Muscle of arm (tissue), 12 donors: ENCODE measurements around the gene MYL3. TPM values are rescaled to one million over a fixed set of nuclear protein-coding genes. Genes with fewer than 3 reads are reported as not detected.
A peak's percentile ranks its signal among the peaks of the same experiment; 100 is the strongest.

ENCODE experiments used
- DNase-seq: peaks from one replicate; pipeline ENCODE4 v3.0.0-alpha.2; 2013
- polyA plus RNA-seq, 12 donors: library from polyadenylated mRNA; unstranded; fragments of 120-200 nt; gene quantifications; one replicate each; pipeline ENCODE4 v1.2.1, GENCODE V29; 2013; ENCODE audit not compliant: insufficient read length in 12 of 12

The MYL3 gene
- polyA plus RNA-seq, 12 donors: 125 to 694 (median 337) TPM; not detected in 1

- DNase-seq: no peak
Measured at GRCh38 chr3:46885612-46886011, 22.4 kb upstream of the MYL3 start.

GRCh38 chr3:46884929-46885328 lies 21.7 kb upstream of the MYL3 start:
- no peak for DNase-seq

- no peak for DNase-seq
Measured at GRCh38 chr3:46884427-46884826, 21.2 kb upstream of the MYL3 start.

GRCh38 chr3:46883830-46884185 lies 20.6 kb upstream of the MYL3 start:
- no peak for DNase-seq

- DNase-seq: no peak
Measured at GRCh38 chr3:46883054-46883829, 20.0 kb upstream of the MYL3 start.

GRCh38 chr3:46882377-46883053 lies 19.3 kb upstream of the MYL3 start:
- peak; percentile 72 for DNase-seq

GRCh38 chr3:46881596-46882376 lies 18.5 kb upstream of the MYL3 start:
- DNase-seq: no peak

GRCh38 chr3:46880884-46881595 lies 17.8 kb upstream of the MYL3 start:
- DNase-seq: no peak

- no peak for DNase-seq
Measured at GRCh38 chr3:46878781-46879436, 15.7 kb upstream of the MYL3 start.

- no peak for DNase-seq
Measured at GRCh38 chr3:46877406-46878125, 14.3 kb upstream of the MYL3 start, which contains the start of gene PTH1R. Gene PTH1R (plus strand): TSS chr3:46877721. CDS start chr3:46883560, 5,839 bp downstream.

- DNase-seq: no peak
Measured at GRCh38 chr3:46876313-46877300, 13.4 kb upstream of the MYL3 start.

GRCh38 chr3:46875560-46875959 lies 12.3 kb upstream of the MYL3 start:
- no peak for DNase-seq

GRCh38 chr3:46874430-46874829 lies 11.2 kb upstream of the MYL3 start:
- DNase-seq: no peak

GRCh38 chr3:46873521-46873920 lies 10.3 kb upstream of the MYL3 start:
- DNase-seq: no peak

GRCh38 chr3:46871222-46871621 lies 8.0 kb upstream of the MYL3 start:
- no peak for DNase-seq

GRCh38 chr3:46870651-46871050 lies 7.4 kb upstream of the MYL3 start:
- DNase-seq: no peak

GRCh38 chr3:46869440-46869839 lies 6.2 kb upstream of the MYL3 start:
- no peak for DNase-seq

- DNase-seq: no peak
Measured at GRCh38 chr3:46868948-46869347, 5.7 kb upstream of the MYL3 start.

GRCh38 chr3:46868287-46868686 lies 5.0 kb upstream of the MYL3 start:
- no peak for DNase-seq

- peak; percentile 83 for DNase-seq
Measured at GRCh38 chr3:46867550-46867898, 4.3 kb upstream of the MYL3 start.
